ENCODE results near the gene TNRC18. TPM values are rescaled to one million over a fixed set of nuclear protein-coding genes. Genes with fewer than 3 reads are reported as not detected.

The TNRC18 gene
- total and polyA plus RNA-seq, 8 donors, result 94.4 to 164 (median 133) TPM

DNA sequence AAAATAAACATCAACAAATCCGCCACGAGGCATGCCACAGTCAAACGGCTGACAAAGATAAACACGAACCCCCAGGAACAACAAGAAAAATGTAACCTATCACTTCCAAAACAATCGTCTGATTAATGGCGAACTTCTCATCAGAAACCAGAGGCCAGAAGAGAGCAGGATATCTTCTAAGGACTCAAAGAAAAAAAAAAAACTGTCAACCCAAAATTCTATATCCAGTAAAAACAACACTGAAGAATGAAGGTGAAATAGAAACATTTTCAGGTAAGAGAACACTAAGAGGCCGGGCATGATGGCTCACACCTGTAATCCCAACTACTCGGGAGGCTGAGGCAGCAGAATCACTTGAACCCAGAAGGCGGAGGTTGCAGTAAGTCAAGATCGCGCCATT lies 86.6 kb downstream of the TNRC18 start:
- Histone ChIP-seq H3K4me3 (no peak overlapping the region), H3K9me3 (peaks cover 0 to 8% of the 10 kb centered on the region in 2 donors), H3K27ac (no peak overlapping the region), H3K27me3 (no peaks in the 10 kb centered on the region), H3K4me1 (peaks cover 0 to 10% of the 10 kb centered on the region in 2 donors), H3K36me3 (peaks cover 0 to 95% of the 10 kb centered on the region in 2 donors)
- DNase-seq (no peak), ATAC-seq (no peak)
- intact Hi-C loops (cut with DNase I), result no loop called here
- TF ChIP-seq, protein P1, sequence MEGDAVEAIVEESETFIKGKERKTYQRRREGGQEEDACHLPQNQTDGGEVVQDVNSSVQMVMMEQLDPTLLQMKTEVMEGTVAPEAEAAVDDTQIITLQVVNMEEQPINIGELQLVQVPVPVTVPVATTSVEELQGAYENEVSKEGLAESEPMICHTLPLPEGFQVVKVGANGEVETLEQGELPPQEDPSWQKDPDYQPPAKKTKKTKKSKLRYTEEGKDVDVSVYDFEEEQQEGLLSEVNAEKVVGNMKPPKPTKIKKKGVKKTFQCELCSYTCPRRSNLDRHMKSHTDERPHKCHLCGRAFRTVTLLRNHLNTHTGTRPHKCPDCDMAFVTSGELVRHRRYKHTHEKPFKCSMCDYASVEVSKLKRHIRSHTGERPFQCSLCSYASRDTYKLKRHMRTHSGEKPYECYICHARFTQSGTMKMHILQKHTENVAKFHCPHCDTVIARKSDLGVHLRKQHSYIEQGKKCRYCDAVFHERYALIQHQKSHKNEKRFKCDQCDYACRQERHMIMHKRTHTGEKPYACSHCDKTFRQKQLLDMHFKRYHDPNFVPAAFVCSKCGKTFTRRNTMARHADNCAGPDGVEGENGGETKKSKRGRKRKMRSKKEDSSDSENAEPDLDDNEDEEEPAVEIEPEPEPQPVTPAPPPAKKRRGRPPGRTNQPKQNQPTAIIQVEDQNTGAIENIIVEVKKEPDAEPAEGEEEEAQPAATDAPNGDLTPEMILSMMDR (IDR thresholded peaks at IDR 0.05), result no peak

DNA sequence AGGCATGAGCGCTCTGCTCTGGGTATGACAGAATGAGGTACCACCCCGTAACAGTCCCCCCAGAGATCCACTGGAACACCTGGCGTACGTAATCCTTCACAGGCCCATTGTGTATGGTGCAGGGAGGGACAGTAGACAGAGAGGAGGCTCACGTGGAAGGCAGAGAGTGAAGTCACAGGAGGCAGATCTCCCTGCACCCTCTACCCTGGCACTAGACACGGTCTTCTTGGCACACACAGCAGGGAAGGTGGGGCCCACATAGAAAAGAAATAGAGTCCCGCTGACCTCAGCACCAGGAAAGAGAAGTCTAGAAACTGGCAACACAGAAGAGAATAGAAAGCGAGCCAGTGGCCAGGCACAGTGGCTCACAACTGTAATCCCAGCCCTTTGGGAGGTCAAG lies 89.0 kb downstream of the TNRC18 start:
- TF ChIP-seq, protein P1 (IDR thresholded peaks at IDR 0.05), result no peak
- no peak overlapping the region for H3K4me3 ChIP-seq
- H3K36me3 ChIP-seq, result peaks cover 0 to 95% of the 10 kb centered on the region in 2 donors
- intact Hi-C loops (cut with DNase I), result no loop called here
- no peaks in the 10 kb centered on the region for H3K27me3 ChIP-seq
- peaks cover 0 to 23% of the 10 kb centered on the region in 2 donors for H3K4me1 ChIP-seq
- peak in 1 of 4 donors; percentile 2 for DNase-seq
- no peak overlapping the region for H3K27ac ChIP-seq
- no peak for ATAC-seq
- H3K9me3 ChIP-seq, result peaks cover 0 to 8% of the 10 kb centered on the region in 2 donors

DNA sequence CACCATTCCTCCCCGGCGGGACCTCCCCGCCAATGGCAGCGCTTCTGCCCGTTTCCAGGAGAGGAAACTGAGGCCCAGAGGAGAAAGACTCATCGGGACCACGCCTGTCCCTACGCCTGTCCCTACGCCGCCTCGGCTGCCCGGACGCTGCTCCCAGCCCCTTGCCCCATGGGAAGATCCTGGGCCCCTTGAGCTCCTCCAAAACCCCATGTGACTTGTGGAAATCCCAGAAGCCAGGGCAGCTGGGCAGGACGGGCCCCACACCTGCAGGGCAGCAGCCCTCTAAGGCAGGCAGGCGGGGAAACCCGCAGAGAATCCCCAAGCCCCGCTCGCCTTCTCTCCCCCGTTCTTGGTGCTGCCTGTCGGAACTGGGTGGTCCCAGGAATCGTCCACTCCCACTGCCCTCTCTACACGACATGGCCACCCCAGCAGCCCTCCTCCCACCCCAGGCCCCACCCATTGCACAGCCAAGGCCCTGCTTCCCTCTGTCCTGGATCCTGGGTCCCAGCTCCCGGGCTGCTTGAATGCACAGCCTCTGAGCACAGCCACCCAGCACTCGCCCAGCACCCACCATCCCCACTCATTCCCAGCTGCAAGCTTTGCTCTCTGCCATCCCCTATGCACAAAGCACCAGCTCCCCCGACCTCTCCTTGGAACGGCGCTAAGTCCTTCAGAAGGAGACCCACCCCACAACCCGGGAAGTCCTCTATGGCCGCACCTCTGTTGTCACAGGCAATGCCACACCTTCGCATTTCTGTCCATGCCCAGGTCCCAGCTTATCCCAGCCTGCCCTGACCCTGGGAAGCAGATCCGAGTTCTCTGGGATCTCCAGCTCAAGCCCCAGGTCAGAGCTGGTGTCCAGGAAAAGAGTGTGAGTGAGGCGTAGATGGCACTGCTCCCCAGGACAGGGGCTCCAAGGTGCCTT lies 90.3 kb downstream of the TNRC18 start:
- Histone ChIP-seq H3K9me3 (peaks cover 0 to 8% of the 10 kb centered on the region in 2 donors), H3K36me3 (peaks cover 0 to 95% of the 10 kb centered on the region in 2 donors), H3K27me3 (no peaks in the 10 kb centered on the region), H3K4me3 (no peak overlapping the region), H3K4me1 (peaks cover 0 to 23% of the 10 kb centered on the region in 2 donors), H3K27ac (no peak overlapping the region)
- TF ChIP-seq, protein P1 (IDR thresholded peaks at IDR 0.05), result no peak
- intact Hi-C loops (cut with DNase I), result no loop called here
- ATAC-seq (peak; percentile 48), DNase-seq (peak in 1 of 4 donors; percentile 64)

DNA sequence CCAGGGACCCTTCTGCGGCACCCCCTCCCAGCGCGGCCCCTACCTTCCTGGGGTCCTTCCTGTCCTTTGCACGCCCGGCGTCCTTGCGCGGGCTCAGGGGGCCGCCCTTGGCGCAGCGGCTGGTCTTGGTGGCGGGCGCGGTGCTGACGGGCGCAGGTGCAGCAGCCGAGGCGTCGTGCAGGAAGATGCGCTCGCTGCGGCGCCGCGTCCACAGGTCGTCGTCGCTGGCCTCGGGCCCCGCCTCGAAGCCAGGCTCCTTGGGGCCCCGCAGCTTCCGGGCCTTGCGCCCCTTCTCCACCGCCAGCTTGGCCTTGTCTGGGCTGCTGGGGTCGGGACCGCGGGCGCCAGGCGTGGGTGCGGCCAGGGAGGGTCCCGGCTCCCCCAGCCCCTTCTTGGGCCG lies 91.1 kb downstream of the TNRC18 start:
- Histone ChIP-seq H3K36me3 (peaks cover 0 to 95% of the 10 kb centered on the region in 2 donors), H3K27me3 (no peaks in the 10 kb centered on the region), H3K4me3 (no peak overlapping the region), H3K27ac (no peak overlapping the region), H3K4me1 (peaks cover 0 to 23% of the 10 kb centered on the region in 2 donors), H3K9me3 (peaks cover 0 to 8% of the 10 kb centered on the region in 2 donors)
- intact Hi-C loops (cut with DNase I), result no loop called here
- TF ChIP-seq, protein P1 (IDR thresholded peaks at IDR 0.05), result no peak
- ATAC-seq, result no peak
- peak in 1 of 4 donors; percentile 65 for DNase-seq

DNA sequence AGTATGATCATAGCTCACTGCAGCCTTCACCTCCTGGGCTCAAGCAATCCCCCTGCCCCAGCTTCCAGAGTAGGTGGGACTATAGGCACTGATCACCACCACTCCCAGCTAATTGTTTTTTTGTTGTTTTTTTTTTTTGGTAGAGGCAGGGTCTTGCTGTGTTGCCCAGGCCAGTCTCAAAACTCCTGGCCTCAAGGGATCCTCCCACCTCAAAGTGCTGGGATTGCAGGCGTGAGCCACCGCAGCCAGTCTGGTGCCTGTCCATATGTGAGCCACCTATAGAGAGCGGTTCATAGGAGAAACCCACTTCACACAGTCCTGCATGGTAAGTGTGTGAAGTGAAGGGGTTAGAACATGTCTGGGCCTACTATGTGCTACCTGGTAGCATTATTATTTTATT lies 93.3 kb downstream of the TNRC18 start:
- intact Hi-C loops (cut with DNase I), result no loop called here
- Histone ChIP-seq H3K27ac (no peak overlapping the region), H3K36me3 (peaks cover 0 to 93% of the 10 kb centered on the region in 2 donors), H3K4me1 (peaks cover 0 to 23% of the 10 kb centered on the region in 2 donors), H3K4me3 (no peak overlapping the region), H3K27me3 (no peaks in the 10 kb centered on the region), H3K9me3 (no peaks in the 10 kb centered on the region)
- TF ChIP-seq, protein P1 (IDR thresholded peaks at IDR 0.05), result no peak
- ATAC-seq (no peak), DNase-seq (peak in 1 of 4 donors; percentile 23)

Data from left lung (tissue), 10 donors.